Caco-2 (cell line): ENCODE measurements around the gene ADAM20. TPM values are rescaled to one million over a fixed set of nuclear protein-coding genes. Genes with fewer than 3 reads are reported as not detected.

Source experiments
- BruUV-seq: library from RNA; stranded (reverse); fragments of 400-500 nt; replicated peaks from 2 replicates; lab custom pipeline; 2021; lab: Mats Ljungman, UMichigan
- CTCF ChIA-PET: fragments of 300-600 bp; sonication (Branson Sonifier 250); formaldehyde crosslinking; loops from one replicate; lab custom pipeline; 2022; ENCODE audit warnings: antibody characterized with exemption; lab: Charles Lee
- POLR2A ChIA-PET: fragments of 300-600 bp; sonication (Branson Sonifier 250); formaldehyde crosslinking; loops from one replicate; lab custom pipeline; 2022; ENCODE audit warnings: antibody characterized with exemption; lab: Charles Lee
- DNase-seq, 2 experiments: peaks; one replicate each; pipeline versions ENCODE4 v3.0.0 to v3.0.0-alpha.2; 2020 to 2022
- H3K27me3 ChIP-seq: replicated peaks from 2 replicates; pipeline ENCODE4 v1.6.0; 2011; ENCODE audit warnings: low read length; ENCODE audit not compliant: control insufficient read depth, insufficient read depth
- H3K36me3 ChIP-seq: 2 replicates; pipeline ENCODE4 v1.5.1; 2011; ENCODE audit warnings: low read length; ENCODE audit not compliant: control insufficient read depth, insufficient read depth
- H3K4me1 ChIP-seq: fragments of 250-450 bp; sonication (Bioruptor Pico); 2 replicates; pipeline ENCODE4 v1.5.1; 2020; ENCODE audit warnings: mild to moderate bottlenecking
- H3K4me3 ChIP-seq: 2 replicates; pipeline ENCODE4 v1.5.1; 2011; ENCODE audit warnings: low read depth, mild to moderate bottlenecking, control low read depth, low read length
- H3K9me3 ChIP-seq: fragments of 250-450 bp; sonication (Bioruptor Pico); 2 replicates; pipeline ENCODE4 v1.5.1; 2020; ENCODE audit warnings: mild to moderate bottlenecking, moderate library complexity
- H3K27ac Mint-ChIP-seq: one replicate; pipeline ENCODE4 v1.8.0; 2022; ENCODE audit warnings: mixed read lengths; ENCODE audit not compliant: unreplicated experiment
- H3K27me3 Mint-ChIP-seq: one replicate; pipeline ENCODE4 v1.8.0; 2022; ENCODE audit warnings: mixed read lengths; ENCODE audit not compliant: insufficient read depth, unreplicated experiment
- H3K36me3 Mint-ChIP-seq: one replicate; pipeline ENCODE4 v1.8.0; 2022; ENCODE audit warnings: mild to moderate bottlenecking, mixed read lengths; ENCODE audit not compliant: insufficient read depth, unreplicated experiment
- H3K4me1 Mint-ChIP-seq: one replicate; pipeline ENCODE4 v1.8.0; 2022; ENCODE audit warnings: low read depth, mixed read lengths; ENCODE audit not compliant: unreplicated experiment
- H3K4me3 Mint-ChIP-seq: one replicate; pipeline ENCODE4 v1.8.0; 2022; ENCODE audit warnings: mild to moderate bottlenecking, moderate library complexity, mixed read lengths; ENCODE audit not compliant: unreplicated experiment
- H3K9me3 Mint-ChIP-seq: one replicate; pipeline ENCODE4 v1.8.0; 2022; ENCODE audit warnings: mixed read lengths; ENCODE audit not compliant: unreplicated experiment
- intact Hi-C: fragments of 100-400 bp; cut with micrococcal nuclease; formaldehyde crosslinking; loops from one replicate; pipeline ENCODE4 v1.10.0; 2022; ENCODE audit not compliant: unreplicated experiment
- total RNA-seq: library from RNA; stranded (reverse); gene quantifications from 2 replicates; pipeline ENCODE4 v1.2.3, GENCODE V29; 2022
- TF ChIP-seq, protein P1 (sequence below), 2 experiments: fragments of 200-600 bp in 1 of 2; IDR thresholded peaks; 1 replicate in 1 of 2; 2 replicates in 1 of 2; pipeline versions ENCODE4 v1.5.1 to v1.8.0; 2011 to 2022; ENCODE audit warnings: antibody characterized with exemption in 1 of 2, control low read depth in 1 of 2, inconsistent platforms in 1 of 2, low read depth in 1 of 2, low read length in 1 of 2, mild to moderate bottlenecking in 1 of 2, moderate library complexity in 1 of 2; ENCODE audit not compliant: insufficient read depth in 1 of 2, severe bottlenecking in 1 of 2, unreplicated experiment in 1 of 2

The ADAM20 gene
- total RNA-seq, 1 experiment from 2014 or later: 0.73 TPM

DNA sequence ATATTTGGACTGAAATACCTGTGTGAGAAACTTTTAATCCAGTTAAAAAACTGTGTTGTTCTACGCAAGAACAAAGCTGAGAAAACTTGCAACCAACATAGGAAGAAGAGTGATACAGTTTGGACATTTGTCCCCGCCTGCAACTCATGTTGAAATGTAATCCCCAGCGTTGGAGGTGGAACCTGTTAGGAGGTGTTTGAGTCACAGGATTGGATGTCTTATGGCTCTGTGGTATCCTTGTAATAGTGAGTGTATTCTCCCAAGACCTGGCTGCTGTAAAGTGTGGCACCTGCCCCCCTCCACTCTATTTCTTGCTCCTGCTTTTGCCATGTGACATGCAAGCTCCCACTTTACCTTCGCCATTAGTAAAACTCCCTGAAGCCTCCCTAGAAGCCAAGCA lies 28.6 kb upstream of the ADAM20 start:
- Histone ChIP-seq H3K4me3 (no peak overlapping the region), H3K4me1 (no peaks in the 10 kb centered on the region), H3K9me3 (peaks cover 25% of the 10 kb centered on the region), H3K27me3 (no peaks in the 10 kb centered on the region), H3K36me3 (no peaks in the 10 kb centered on the region; the same call in 1 of the 2 replicates)
- ChIA-PET CTCF (no interaction called here), POLR2A (no interaction called here)
- H3K27me3 Mint-ChIP-seq: no peaks in the 10 kb centered on the region
- BruUV-seq: no TSS peak
- H3K9me3 Mint-ChIP-seq: peaks cover 58% of the 10 kb centered on the region
- no peaks in the 10 kb centered on the region for H3K4me1 Mint-ChIP-seq
- H3K27ac Mint-ChIP-seq: no peak overlapping the region
- TF ChIP-seq, protein P1, sequence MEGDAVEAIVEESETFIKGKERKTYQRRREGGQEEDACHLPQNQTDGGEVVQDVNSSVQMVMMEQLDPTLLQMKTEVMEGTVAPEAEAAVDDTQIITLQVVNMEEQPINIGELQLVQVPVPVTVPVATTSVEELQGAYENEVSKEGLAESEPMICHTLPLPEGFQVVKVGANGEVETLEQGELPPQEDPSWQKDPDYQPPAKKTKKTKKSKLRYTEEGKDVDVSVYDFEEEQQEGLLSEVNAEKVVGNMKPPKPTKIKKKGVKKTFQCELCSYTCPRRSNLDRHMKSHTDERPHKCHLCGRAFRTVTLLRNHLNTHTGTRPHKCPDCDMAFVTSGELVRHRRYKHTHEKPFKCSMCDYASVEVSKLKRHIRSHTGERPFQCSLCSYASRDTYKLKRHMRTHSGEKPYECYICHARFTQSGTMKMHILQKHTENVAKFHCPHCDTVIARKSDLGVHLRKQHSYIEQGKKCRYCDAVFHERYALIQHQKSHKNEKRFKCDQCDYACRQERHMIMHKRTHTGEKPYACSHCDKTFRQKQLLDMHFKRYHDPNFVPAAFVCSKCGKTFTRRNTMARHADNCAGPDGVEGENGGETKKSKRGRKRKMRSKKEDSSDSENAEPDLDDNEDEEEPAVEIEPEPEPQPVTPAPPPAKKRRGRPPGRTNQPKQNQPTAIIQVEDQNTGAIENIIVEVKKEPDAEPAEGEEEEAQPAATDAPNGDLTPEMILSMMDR (IDR thresholded peaks at IDR 0.05; ENCODE audit: insufficient read depth in 1 of 2, low read depth in 1 of 2, low read length in 1 of 2, severe bottlenecking in 1 of 2, unreplicated experiment in 1 of 2): no peak
- intact Hi-C loops: no loop called here
- no peak for DNase-seq
- H3K4me3 Mint-ChIP-seq: no peak overlapping the region
- peaks cover 64% of the 10 kb centered on the region for H3K36me3 Mint-ChIP-seq

DNA sequence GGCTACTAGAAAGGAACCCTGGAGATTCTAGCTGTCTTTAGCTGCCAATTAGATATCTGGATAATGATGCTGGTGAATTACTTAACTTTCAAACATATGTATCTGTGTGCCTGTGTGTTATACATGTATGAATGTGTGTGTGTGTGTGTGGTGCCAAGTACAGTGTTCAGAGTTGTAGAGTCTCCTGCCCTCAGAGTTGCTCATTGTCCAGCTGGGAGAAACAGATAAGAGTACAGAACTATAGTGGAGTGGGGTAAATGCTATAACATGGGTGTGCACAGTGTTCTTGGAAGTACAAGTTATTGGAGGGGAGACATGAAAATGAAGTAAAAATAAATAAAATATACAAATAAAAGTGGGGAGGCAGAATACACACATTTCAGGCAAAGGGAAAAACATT lies 23.6 kb upstream of the ADAM20 start:
- Histone ChIP-seq H3K9me3 (peaks cover 17% of the 10 kb centered on the region), H3K36me3 (no peaks in the 10 kb centered on the region; the same call in 1 of the 2 replicates), H3K4me3 (no peak overlapping the region), H3K27me3 (no peaks in the 10 kb centered on the region), H3K4me1 (no peaks in the 10 kb centered on the region)
- Mint-ChIP-seq H3K4me3 (no peak overlapping the region), H3K36me3 (peaks cover 21% of the 10 kb centered on the region), H3K9me3 (peaks cover 23% of the 10 kb centered on the region), H3K27ac (no peak overlapping the region), H3K4me1 (no peaks in the 10 kb centered on the region), H3K27me3 (no peaks in the 10 kb centered on the region)
- TF ChIP-seq, protein P1 (IDR thresholded peaks at IDR 0.05; ENCODE audit: insufficient read depth in 1 of 2, low read depth in 1 of 2, low read length in 1 of 2, severe bottlenecking in 1 of 2, unreplicated experiment in 1 of 2): no peak
- ChIA-PET CTCF (no interaction called here), POLR2A (no interaction called here)
- no peak for DNase-seq
- intact Hi-C loops: no loop called here
- no TSS peak for BruUV-seq

DNA sequence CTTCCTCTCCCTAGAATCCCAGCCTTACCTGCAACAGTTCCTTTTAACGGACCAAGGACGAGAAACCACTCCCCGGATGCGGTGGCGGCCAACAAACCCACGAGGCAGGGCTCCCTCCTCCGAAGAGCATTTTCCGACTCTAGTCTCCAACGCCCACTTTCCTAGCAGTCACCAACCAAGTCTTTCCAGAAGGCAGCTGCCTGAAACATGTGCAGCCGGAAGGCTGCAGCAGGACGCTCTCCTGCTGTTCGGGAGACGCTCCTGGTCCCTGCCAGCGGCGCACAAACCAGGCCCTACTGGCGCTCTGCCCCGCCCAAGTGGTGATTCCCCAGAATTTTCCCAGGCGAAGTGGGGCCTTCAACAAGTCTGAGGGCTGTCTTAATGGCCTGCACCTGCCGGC lies 21.1 kb upstream of the ADAM20 start:
- Histone ChIP-seq H3K4me1 (no peaks in the 10 kb centered on the region), H3K4me3 (no peak overlapping the region), H3K9me3 (no peaks in the 10 kb centered on the region), H3K36me3 (no peaks in the 10 kb centered on the region), H3K27me3 (no peaks in the 10 kb centered on the region)
- Mint-ChIP-seq H3K4me1 (no peaks in the 10 kb centered on the region), H3K27me3 (no peaks in the 10 kb centered on the region), H3K27ac (no peak overlapping the region), H3K9me3 (peaks cover 6% of the 10 kb centered on the region), H3K4me3 (no peak overlapping the region), H3K36me3 (no peaks in the 10 kb centered on the region)
- DNase-seq: no peak
- TF ChIP-seq, protein P1 (IDR thresholded peaks at IDR 0.05; ENCODE audit: insufficient read depth in 1 of 2, low read depth in 1 of 2, low read length in 1 of 2, severe bottlenecking in 1 of 2, unreplicated experiment in 1 of 2): no peak
- no TSS peak for BruUV-seq
- POLR2A ChIA-PET: no interaction called here
- CTCF ChIA-PET: no interaction called here
- intact Hi-C loops: no loop called here
